Sigmoid colon (tissue), 4 donors: ENCODE data around the gene IARS1.

ENCODE experiments used
- CTCF ChIP-seq, 4 experiments: fragments of 450-650 bp in 3 of 4; fragments of 200-600 bp in 1 of 4; IDR thresholded peaks; one replicate each; pipeline ENCODE4 v1.5.1; 2016 to 2019; ENCODE audit warnings: antibody characterized with exemption in 4 of 4, mild to moderate bottlenecking in 3 of 4, moderate library complexity in 2 of 4
- POLR2AphosphoS5 ChIP-seq, 4 donors: sonication (generic); formaldehyde crosslinking; IDR thresholded peaks; one replicate each; pipeline ENCODE4 v1.6.1; 2017; ENCODE audit warnings: antibody characterized with exemption in 4 of 4

GRCh38 chr9:92247981-92248380 lies 45.5 kb downstream of the IARS1 start:
- TF ChIP-seq CTCF (IDR thresholded peaks at IDR 0.05) = no peak
- TF ChIP-seq POLR2AphosphoS5 (IDR thresholded peaks at IDR 0.05) = no peak
